Brain microvascular endothelial cell (primary cell): ENCODE measurements around the gene CBFB.

Experiments used
- DNase-seq: peaks from one replicate; pipeline ENCODE4 v3.0.0-alpha.2; 2020
- H3K27ac ChIP-seq: fragments of 250-450 bp; sonication (Bioruptor Pico); 2 replicates; pipeline ENCODE4 v1.5.1; 2020; ENCODE audit warnings: mild to moderate bottlenecking, moderate library complexity
- H3K27me3 ChIP-seq: fragments of 250-450 bp; sonication (Bioruptor Pico); replicated peaks from 2 replicates; pipeline ENCODE4 v1.5.1; 2020; ENCODE audit warnings: mild to moderate bottlenecking
- H3K36me3 ChIP-seq: fragments of 250-450 bp; sonication (Bioruptor Pico); replicated peaks from 2 replicates; pipeline ENCODE4 v1.5.1; 2020; ENCODE audit warnings: mild to moderate bottlenecking
- H3K4me3 ChIP-seq: 2 replicates; pipeline ENCODE4 v1.5.1; 2011; ENCODE audit warnings: low read depth, mild to moderate bottlenecking, control low read depth, low read length, moderate library complexity
- in situ Hi-C: cut with HindIII; loops from 2 replicates; pipeline ENCODE4 v1.10.0; 2017; ENCODE audit warnings: low sequenced_read_pairs, low pct_ligation_motif_present
- TF ChIP-seq, protein P1 (sequence below): IDR thresholded peaks from 2 replicates; pipeline ENCODE4 v1.5.1; 2011; ENCODE audit warnings: low read depth, mild to moderate bottlenecking, moderate library complexity, low read length, control low read depth, inconsistent platforms; ENCODE audit errors: missing control alignments

The CBFB gene

DNA sequence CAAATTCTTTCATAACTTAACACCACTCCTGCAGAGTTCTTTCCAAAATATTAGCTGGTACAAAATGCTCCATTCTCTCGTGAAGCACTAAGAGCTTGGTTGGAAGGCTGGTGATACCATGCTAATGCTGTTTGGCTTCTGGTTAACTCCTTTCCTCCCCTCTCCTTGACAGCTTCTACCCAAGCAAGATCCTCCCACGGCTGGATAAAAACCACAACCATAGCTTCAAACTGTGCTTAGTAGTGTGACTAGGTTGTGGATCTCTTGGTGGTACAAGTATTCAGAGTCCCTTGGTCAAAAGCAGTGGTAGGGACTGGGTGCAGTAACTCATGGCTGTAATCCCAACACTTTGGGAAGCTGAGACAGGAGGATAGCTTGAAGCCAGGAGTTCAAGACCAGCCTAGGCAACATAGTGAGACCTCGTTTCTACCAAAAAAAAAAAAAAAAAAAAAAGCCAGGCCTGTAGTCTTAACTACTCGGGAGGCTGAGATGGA is 83.0 kb downstream of the CBFB start:
- in situ Hi-C loops: no loop called here
- no peak overlapping the region for H3K27ac ChIP-seq

DNA sequence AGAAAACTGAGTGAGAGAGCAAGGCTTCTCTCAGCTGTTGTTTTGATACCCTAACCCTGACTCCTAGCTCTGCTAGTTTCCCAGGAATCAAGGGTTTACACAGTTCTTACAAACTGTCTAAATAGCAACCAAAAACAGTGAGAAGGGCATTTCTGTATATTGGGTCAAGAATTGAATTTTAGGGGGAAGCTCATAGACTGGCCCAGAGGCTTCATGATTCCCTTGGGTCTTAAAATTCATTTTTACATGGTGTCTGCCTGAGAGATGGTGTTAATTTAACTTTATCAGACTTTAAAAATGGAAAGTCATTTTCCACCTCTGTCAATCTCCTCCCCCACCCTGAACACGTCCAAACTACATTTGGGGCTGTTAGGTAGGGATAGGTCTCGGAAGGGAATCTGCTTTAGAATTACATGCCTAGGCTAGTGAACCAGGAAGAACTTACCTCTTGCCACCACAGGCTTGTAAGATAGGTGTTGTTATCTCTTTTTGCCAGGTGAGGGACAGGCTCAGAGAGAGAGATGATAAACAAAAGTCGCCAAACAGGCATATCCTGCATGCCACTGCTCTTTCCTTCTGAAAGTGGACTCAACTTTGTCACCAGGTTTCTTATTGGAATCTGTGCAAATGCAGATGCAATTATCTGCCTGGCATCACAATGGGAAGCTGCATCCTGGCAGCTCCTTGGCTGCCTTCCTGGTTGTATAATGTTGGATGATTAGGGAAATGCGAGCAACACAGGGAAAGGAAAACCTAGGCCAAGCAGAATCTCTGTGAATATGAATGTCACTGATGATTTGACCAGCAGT is 83.8 kb downstream of the CBFB start:
- no peaks in the 10 kb centered on the region for H3K36me3 ChIP-seq
- no peak overlapping the region for H3K4me3 ChIP-seq
- no peaks in the 10 kb centered on the region for H3K27me3 ChIP-seq
- TF ChIP-seq, protein P1, sequence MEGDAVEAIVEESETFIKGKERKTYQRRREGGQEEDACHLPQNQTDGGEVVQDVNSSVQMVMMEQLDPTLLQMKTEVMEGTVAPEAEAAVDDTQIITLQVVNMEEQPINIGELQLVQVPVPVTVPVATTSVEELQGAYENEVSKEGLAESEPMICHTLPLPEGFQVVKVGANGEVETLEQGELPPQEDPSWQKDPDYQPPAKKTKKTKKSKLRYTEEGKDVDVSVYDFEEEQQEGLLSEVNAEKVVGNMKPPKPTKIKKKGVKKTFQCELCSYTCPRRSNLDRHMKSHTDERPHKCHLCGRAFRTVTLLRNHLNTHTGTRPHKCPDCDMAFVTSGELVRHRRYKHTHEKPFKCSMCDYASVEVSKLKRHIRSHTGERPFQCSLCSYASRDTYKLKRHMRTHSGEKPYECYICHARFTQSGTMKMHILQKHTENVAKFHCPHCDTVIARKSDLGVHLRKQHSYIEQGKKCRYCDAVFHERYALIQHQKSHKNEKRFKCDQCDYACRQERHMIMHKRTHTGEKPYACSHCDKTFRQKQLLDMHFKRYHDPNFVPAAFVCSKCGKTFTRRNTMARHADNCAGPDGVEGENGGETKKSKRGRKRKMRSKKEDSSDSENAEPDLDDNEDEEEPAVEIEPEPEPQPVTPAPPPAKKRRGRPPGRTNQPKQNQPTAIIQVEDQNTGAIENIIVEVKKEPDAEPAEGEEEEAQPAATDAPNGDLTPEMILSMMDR: no peak
- H3K27ac ChIP-seq: no peak overlapping the region
- in situ Hi-C loops: no loop called here
- DNase-seq: no peak

More for the DNA sequence above, 83.0 kb downstream of the CBFB start:
- no peak for DNase-seq
- H3K4me3 ChIP-seq: no peak overlapping the region
- H3K36me3 ChIP-seq: no peaks in the 10 kb centered on the region
- no peaks in the 10 kb centered on the region for H3K27me3 ChIP-seq
- TF ChIP-seq, protein P1: no peak

DNA sequence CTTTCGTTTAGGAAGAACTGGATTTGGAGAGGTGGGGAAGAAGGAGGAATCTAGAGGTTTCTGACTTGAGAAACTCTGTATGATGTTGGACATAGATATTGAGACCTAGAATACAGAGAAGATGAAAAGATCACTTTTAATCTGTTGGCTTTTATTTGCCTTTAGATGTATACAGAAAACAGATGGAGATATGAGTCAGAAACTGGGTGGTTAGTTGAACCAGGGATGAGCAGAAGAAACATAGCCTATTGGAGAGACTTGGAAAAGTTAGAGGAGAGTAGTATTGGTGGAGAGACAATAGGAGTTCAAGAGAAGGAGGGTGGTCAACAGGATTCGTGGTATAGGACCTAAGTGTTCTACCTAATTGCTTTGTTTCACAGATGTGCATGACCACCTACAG is 85.8 kb downstream of the CBFB start:
- in situ Hi-C loops: no loop called here
- H3K27ac ChIP-seq: no peak overlapping the region

DNA sequence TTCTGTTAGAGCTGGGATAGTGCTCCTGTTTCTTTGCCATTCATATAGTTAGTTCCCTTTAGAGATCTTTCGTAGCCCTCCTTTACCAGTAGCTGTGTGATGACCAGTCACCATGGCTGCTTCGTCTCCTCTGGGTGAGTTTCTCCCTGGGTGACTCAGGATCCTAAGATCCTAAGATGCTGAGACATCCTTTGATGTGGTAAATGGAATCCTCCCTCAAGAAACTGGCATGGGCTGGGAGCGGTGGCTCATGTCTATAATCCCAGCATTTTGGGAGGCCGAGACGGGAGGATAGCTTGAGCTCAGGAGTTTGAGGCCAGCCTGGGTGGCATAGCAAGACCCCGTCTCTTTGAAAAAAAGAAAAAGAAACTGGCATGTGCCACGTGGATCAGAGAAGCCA is 86.7 kb downstream of the CBFB start:
- peak; percentile 81 for DNase-seq
- Histone ChIP-seq H3K27me3 (no peaks in the 10 kb centered on the region), H3K36me3 (no peaks in the 10 kb centered on the region), H3K27ac (peak overlapping the region; percentile 32), H3K4me3 (no peak overlapping the region)
- TF ChIP-seq, protein P1: no peak
- in situ Hi-C loops: no loop called here

More for the DNA sequence above, 85.8 kb downstream of the CBFB start:
- TF ChIP-seq, protein P1: no peak
- H3K36me3 ChIP-seq: no peaks in the 10 kb centered on the region
- no peak overlapping the region for H3K4me3 ChIP-seq
- DNase-seq: no peak
- no peaks in the 10 kb centered on the region for H3K27me3 ChIP-seq

GRCh38 chr16:67116388-67117311 is 87.7 kb downstream of the CBFB start:
- in situ Hi-C loops: no loop called here
- H3K27me3 ChIP-seq: no peaks in the 10 kb centered on the region
- H3K27ac ChIP-seq: no peak overlapping the region
- no peak overlapping the region for H3K4me3 ChIP-seq
- H3K36me3 ChIP-seq: peaks cover 4% of the 10 kb centered on the region
- TF ChIP-seq, protein P1: no peak
- no peak for DNase-seq
